HepG2 (cell line): Measurements from ENCODE around the gene LYRM4. TPM values are rescaled to one million over a fixed set of nuclear protein-coding genes. Genes with fewer than 3 reads are reported as not detected.

Experiments used
- ARNT2 ChIP-seq: sonication (generic); formaldehyde crosslinking; IDR thresholded peaks from 2 replicates; pipeline ENCODE4 v1.8.0; 2022; ENCODE audit warnings: mild to moderate bottlenecking, low read depth, missing genetic modification reagents, moderate library complexity
- BORCS8-MEF2B ChIP-seq: sonication (generic); formaldehyde crosslinking; IDR thresholded peaks from 2 replicates; pipeline ENCODE4 v1.8.0; 2022; ENCODE audit warnings: mild to moderate bottlenecking, missing genetic modification reagents
- DDIT3 ChIP-seq: sonication (generic); formaldehyde crosslinking; IDR thresholded peaks from 2 replicates; pipeline ENCODE4 v1.4.0; 2020; ENCODE audit warnings: mild to moderate bottlenecking, missing genetic modification reagents
- DPF2 ChIP-seq: sonication (generic); formaldehyde crosslinking; IDR thresholded peaks from 2 replicates; pipeline ENCODE4 v1.4.0; 2020; ENCODE audit warnings: mild to moderate bottlenecking, low read depth, missing genetic modification reagents, borderline replicate concordance
- ELF1 ChIP-seq: sonication (generic); formaldehyde crosslinking; IDR thresholded peaks from 2 replicates; pipeline ENCODE4 v1.4.0; 2020; ENCODE audit warnings: missing genetic modification reagents
- FOXA3 ChIP-seq: IDR thresholded peaks from 2 replicates; pipeline ENCODE4 v1.6.1; 2016; ENCODE audit warnings: missing genetic modification reagents, missing compliant biosample characterization
- GRHL1 ChIP-seq: sonication (generic); formaldehyde crosslinking; conservative IDR thresholded peaks from 2 replicates; pipeline ENCODE4 v1.8.0; 2022; ENCODE audit warnings: missing genetic modification reagents
- HDAC1 ChIP-seq: sonication (generic); formaldehyde crosslinking; IDR thresholded peaks from 2 replicates; pipeline ENCODE4 v1.5.1; 2020; ENCODE audit warnings: mild to moderate bottlenecking, missing genetic modification reagents
- HNRNPH1 ChIP-seq: fragments of 200-400 bp; formaldehyde crosslinking; optimal IDR thresholded peaks from 2 replicates; pipeline ENCODE3; 2017; ENCODE audit warnings: mild to moderate bottlenecking, low read depth, low read length
- MYNN ChIP-seq: sonication (generic); formaldehyde crosslinking; IDR thresholded peaks from 2 replicates; pipeline ENCODE4 v1.4.0; 2020; ENCODE audit warnings: mild to moderate bottlenecking, low read depth, missing genetic modification reagents
- RELA ChIP-seq: sonication (generic); formaldehyde crosslinking; IDR thresholded peaks from 2 replicates; pipeline ENCODE4 v1.4.0; 2020; ENCODE audit warnings: missing genetic modification reagents
- RXRB ChIP-seq: IDR thresholded peaks from 2 replicates; pipeline ENCODE4 v1.6.1; 2016; ENCODE audit warnings: borderline replicate concordance, missing genetic modification reagents, missing compliant biosample characterization
- SP140L ChIP-seq: sonication (generic); formaldehyde crosslinking; IDR thresholded peaks from 2 replicates; pipeline ENCODE4 v1.4.0; 2020; ENCODE audit warnings: missing genetic modification reagents, borderline replicate concordance
- TIGD3 ChIP-seq: sonication (generic); formaldehyde crosslinking; IDR thresholded peaks from 2 replicates; pipeline ENCODE4 v1.5.1; 2020; ENCODE audit warnings: mild to moderate bottlenecking, missing genetic modification reagents, borderline replicate concordance
- ZBTB33 ChIP-seq: sonication (generic); formaldehyde crosslinking; IDR thresholded peaks from 2 replicates; pipeline ENCODE4 v1.4.0; 2020; ENCODE audit warnings: missing genetic modification reagents
- ZBTB44 ChIP-seq: sonication (generic); formaldehyde crosslinking; IDR thresholded peaks from 2 replicates; pipeline ENCODE4 v1.4.0; 2020; ENCODE audit warnings: missing genetic modification reagents
- ZFP90 ChIP-seq: sonication (generic); formaldehyde crosslinking; IDR thresholded peaks from 2 replicates; pipeline ENCODE4 v1.8.0; 2022; ENCODE audit warnings: missing genetic modification reagents, mild to moderate bottlenecking, inconsistent platforms, borderline replicate concordance
- ZMAT3 ChIP-seq: sonication (generic); formaldehyde crosslinking; conservative IDR thresholded peaks from 2 replicates; pipeline ENCODE4 v1.7.0; 2021; ENCODE audit warnings: missing genetic modification reagents
- ZNF260 ChIP-seq: sonication (generic); formaldehyde crosslinking; IDR thresholded peaks from 2 replicates; pipeline ENCODE4 v1.4.0; 2020; ENCODE audit warnings: missing genetic modification reagents, low read depth, mild to moderate bottlenecking, borderline replicate concordance
- ZNF615 ChIP-seq: sonication (generic); formaldehyde crosslinking; IDR thresholded peaks from 2 replicates; pipeline ENCODE4 v1.5.0; 2020; ENCODE audit warnings: mild to moderate bottlenecking, missing genetic modification reagents, borderline replicate concordance
- ZNF83 ChIP-seq: sonication (generic); formaldehyde crosslinking; IDR thresholded peaks from 2 replicates; pipeline ENCODE4 v1.4.0; 2020; ENCODE audit warnings: missing genetic modification reagents, mild to moderate bottlenecking, borderline replicate concordance
- polyA plus RNA-seq, 8 experiments: library from polyadenylated mRNA; depleted of rRNA in 3 of 8; stranded (reverse) in 7 of 8; unstranded in 1 of 8; fragments of >200 nt; fragmentation: Illumina TruSeq in 4 of 8; extraction: Trizol in 4 of 8; gene quantifications; 2 replicates each; pipeline versions ENCODE4 v1.2.1 to v1.2.3, GENCODE V29; 2011 to 2016; ENCODE audit warnings: low read depth in 4 of 8, missing spikeins in 1 of 8, mixed read lengths in 1 of 8; ENCODE audit not compliant: insufficient read depth in 1 of 8
- total RNA-seq, 5 experiments: library from RNA; depleted of rRNA; stranded (reverse); fragments of >200 nt; fragmentation: Illumina TruSeq; extraction: Trizol; gene quantifications; 2 replicates each; pipeline ENCODE4 v1.2.3, GENCODE V29; 2016; ENCODE audit warnings: low read depth in 1 of 5
- TF ChIP-seq, protein P1 (sequence below): IDR thresholded peaks from 2 replicates; pipeline ENCODE4 v1.6.1; 2016; ENCODE audit warnings: low read depth

LYRM4 gene
- total and polyA plus RNA-seq, 2 of the 13 experiments (the other 11 are each of a cell fraction or from before 2014, with no cell fraction given), result 64.6 to 67.5 TPM

- TF ChIP-seq DDIT3 (no peak), ZFP90 (CRISPR knock-in tag) (no peak), RXRB (CRISPR knock-in tag) (peak; percentile 8; the same call in 1 of the 2 replicates), ELF1 (CRISPR knock-in tag) (no peak; the same call in 1 of the 2 replicates), BORCS8-MEF2B (no peak), ZBTB44 (CRISPR knock-in tag) (no peak), ARNT2 (CRISPR knock-in tag) (no peak), SP140L (no peak), ZNF615 (CRISPR knock-in tag) (peak; percentile 65; the same call in 1 of the 2 replicates), ZBTB33 (no peak), ZNF260 (CRISPR knock-in tag) (no peak), ZMAT3 (CRISPR knock-in tag) (no peak), HDAC1 (0 out of 2 replicates have a peak, but pooled peaks have one; percentile 64), GRHL1 (CRISPR knock-in tag) (no peak), HNRNPH1 (no peak), TIGD3 (no peak), RELA (no peak), FOXA3 (CRISPR knock-in tag) (no peak), DPF2 (CRISPR knock-in tag) (no peak), MYNN (CRISPR knock-in tag) (no peak), ZNF83 (CRISPR knock-in tag) (no peak)
- TF ChIP-seq, protein P1, sequence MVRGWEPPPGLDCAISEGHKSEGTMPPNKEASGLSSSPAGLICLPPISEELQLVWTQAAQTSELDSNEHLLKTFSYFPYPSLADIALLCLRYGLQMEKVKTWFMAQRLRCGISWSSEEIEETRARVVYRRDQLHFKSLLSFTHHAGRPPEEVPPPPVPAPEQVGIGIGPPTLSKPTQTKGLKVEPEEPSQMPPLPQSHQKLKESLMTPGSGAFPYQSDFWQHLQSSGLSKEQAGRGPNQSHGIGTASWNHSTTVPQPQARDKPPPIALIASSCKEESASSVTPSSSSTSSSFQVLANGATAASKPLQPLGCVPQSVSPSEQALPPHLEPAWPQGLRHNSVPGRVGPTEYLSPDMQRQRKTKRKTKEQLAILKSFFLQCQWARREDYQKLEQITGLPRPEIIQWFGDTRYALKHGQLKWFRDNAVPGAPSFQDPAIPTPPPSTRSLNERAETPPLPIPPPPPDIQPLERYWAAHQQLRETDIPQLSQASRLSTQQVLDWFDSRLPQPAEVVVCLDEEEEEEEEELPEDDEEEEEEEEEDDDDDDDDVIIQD (CRISPR knock-in tag), result no peak
Observed at GRCh38 chr6:5261545-5262109, 877 bp upstream of the LYRM4 start (continued).
